HUES48 (cell line): Measurements from ENCODE around the gene PREX1.

Experiments used
- H3K27ac ChIP-seq: one replicate; pipeline ENCODE4 v1.7.0; 2013; ENCODE audit warnings: low read depth, low read length, inconsistent platforms
- H3K27me3 ChIP-seq: 2 replicates; pipeline ENCODE4 v1.6.1; 2013; ENCODE audit warnings: mild to moderate bottlenecking, low read length; ENCODE audit not compliant: control insufficient read depth, insufficient read depth
- H3K36me3 ChIP-seq: 2 replicates; pipeline ENCODE4 v1.6.1; 2013; ENCODE audit warnings: low read length; ENCODE audit not compliant: control insufficient read depth, insufficient read depth
- H3K4me1 ChIP-seq: 2 replicates; pipeline ENCODE4 v1.6.1; 2013; ENCODE audit warnings: mild to moderate bottlenecking, low read length; ENCODE audit not compliant: control insufficient read depth, insufficient read depth
- H3K4me3 ChIP-seq: 2 replicates; pipeline ENCODE4 v1.5.1; 2013; ENCODE audit warnings: mild to moderate bottlenecking, low read depth, low read length
- H3K9ac ChIP-seq: 2 replicates; pipeline ENCODE4 v1.6.1; 2013; ENCODE audit warnings: mild to moderate bottlenecking, low read depth, low read length, moderate library complexity
- H3K9me3 ChIP-seq: 2 replicates; pipeline ENCODE4 v1.6.1; 2013; ENCODE audit warnings: low read length; ENCODE audit not compliant: control insufficient read depth, insufficient read depth

The PREX1 gene

GRCh38 chr20:48711044-48711428 is 116.8 kb downstream of the PREX1 start:
- H3K27ac ChIP-seq: no peak overlapping the region
- H3K9me3 ChIP-seq: no peaks in the 10 kb centered on the region
- H3K4me1 ChIP-seq: no peaks in the 10 kb centered on the region
- no peak overlapping the region for H3K9ac ChIP-seq
- no peak overlapping the region for H3K4me3 ChIP-seq
- H3K27me3 ChIP-seq: no peaks in the 10 kb centered on the region
- no peaks in the 10 kb centered on the region for H3K36me3 ChIP-seq

GRCh38 chr20:48710341-48711043 is 117.3 kb downstream of the PREX1 start:
- H3K4me3 ChIP-seq: no peak overlapping the region
- H3K27ac ChIP-seq: no peak overlapping the region

DNA sequence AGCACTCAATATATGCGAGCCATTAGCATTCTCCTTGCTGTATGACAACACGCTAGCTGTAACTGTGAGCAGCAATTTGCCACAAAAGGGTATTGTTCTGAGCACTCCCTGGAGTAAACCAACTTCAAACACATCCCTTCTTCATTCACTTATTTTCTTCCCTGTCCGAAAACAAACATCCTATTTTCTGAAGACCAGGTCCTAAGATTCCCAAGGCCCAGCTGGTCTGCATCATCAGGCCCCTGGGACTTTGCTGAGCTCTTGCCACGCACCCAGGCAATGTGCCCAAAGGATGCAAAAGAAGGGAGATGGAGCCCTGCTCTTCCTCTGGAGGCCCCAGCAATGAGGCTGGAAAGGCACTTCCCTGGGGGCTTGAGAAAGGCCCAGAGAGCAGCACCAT is 118.1 kb downstream of the PREX1 start:
- no peak overlapping the region for H3K27ac ChIP-seq
- H3K9ac ChIP-seq: no peak overlapping the region
- no peaks in the 10 kb centered on the region for H3K27me3 ChIP-seq
- no peaks in the 10 kb centered on the region for H3K9me3 ChIP-seq
- H3K4me1 ChIP-seq: no peaks in the 10 kb centered on the region
- no peaks in the 10 kb centered on the region for H3K36me3 ChIP-seq
- no peak overlapping the region for H3K4me3 ChIP-seq

More at GRCh38 chr20:48710341-48711043, 117.3 kb downstream of the PREX1 start:
- H3K9ac ChIP-seq: no peak overlapping the region
- H3K36me3 ChIP-seq: no peaks in the 10 kb centered on the region
- no peaks in the 10 kb centered on the region for H3K4me1 ChIP-seq
- H3K9me3 ChIP-seq: no peaks in the 10 kb centered on the region
- no peaks in the 10 kb centered on the region for H3K27me3 ChIP-seq

GRCh38 chr20:48709058-48709691 is 118.6 kb downstream of the PREX1 start:
- H3K9me3 ChIP-seq: no peaks in the 10 kb centered on the region
- H3K9ac ChIP-seq: no peak overlapping the region
- H3K4me3 ChIP-seq: no peak overlapping the region
- H3K4me1 ChIP-seq: no peaks in the 10 kb centered on the region
- no peaks in the 10 kb centered on the region for H3K36me3 ChIP-seq
- no peaks in the 10 kb centered on the region for H3K27me3 ChIP-seq
- H3K27ac ChIP-seq: no peak overlapping the region

GRCh38 chr20:48708630-48709029 is 119.2 kb downstream of the PREX1 start:
- H3K27me3 ChIP-seq: no peaks in the 10 kb centered on the region
- no peak overlapping the region for H3K9ac ChIP-seq
- H3K27ac ChIP-seq: no peak overlapping the region
- H3K4me1 ChIP-seq: no peaks in the 10 kb centered on the region
- no peaks in the 10 kb centered on the region for H3K36me3 ChIP-seq
- no peak overlapping the region for H3K4me3 ChIP-seq
- H3K9me3 ChIP-seq: no peaks in the 10 kb centered on the region

GRCh38 chr20:48708116-48708515 is 119.7 kb downstream of the PREX1 start:
- Histone ChIP-seq H3K9me3 (no peaks in the 10 kb centered on the region), H3K27me3 (no peaks in the 10 kb centered on the region), H3K9ac (no peak overlapping the region), H3K36me3 (no peaks in the 10 kb centered on the region), H3K4me3 (no peak overlapping the region), H3K27ac (no peak overlapping the region), H3K4me1 (no peaks in the 10 kb centered on the region)

GRCh38 chr20:48706710-48707365 is 121.0 kb downstream of the PREX1 start:
- Histone ChIP-seq H3K4me3 (no peak overlapping the region), H3K9ac (no peak overlapping the region), H3K27ac (no peak overlapping the region), H3K36me3 (no peaks in the 10 kb centered on the region), H3K27me3 (no peaks in the 10 kb centered on the region), H3K4me1 (no peaks in the 10 kb centered on the region), H3K9me3 (no peaks in the 10 kb centered on the region)

GRCh38 chr20:48706116-48706656 is 121.6 kb downstream of the PREX1 start:
- H3K27ac ChIP-seq: no peak overlapping the region
- H3K4me1 ChIP-seq: no peaks in the 10 kb centered on the region
- no peaks in the 10 kb centered on the region for H3K36me3 ChIP-seq

DNA sequence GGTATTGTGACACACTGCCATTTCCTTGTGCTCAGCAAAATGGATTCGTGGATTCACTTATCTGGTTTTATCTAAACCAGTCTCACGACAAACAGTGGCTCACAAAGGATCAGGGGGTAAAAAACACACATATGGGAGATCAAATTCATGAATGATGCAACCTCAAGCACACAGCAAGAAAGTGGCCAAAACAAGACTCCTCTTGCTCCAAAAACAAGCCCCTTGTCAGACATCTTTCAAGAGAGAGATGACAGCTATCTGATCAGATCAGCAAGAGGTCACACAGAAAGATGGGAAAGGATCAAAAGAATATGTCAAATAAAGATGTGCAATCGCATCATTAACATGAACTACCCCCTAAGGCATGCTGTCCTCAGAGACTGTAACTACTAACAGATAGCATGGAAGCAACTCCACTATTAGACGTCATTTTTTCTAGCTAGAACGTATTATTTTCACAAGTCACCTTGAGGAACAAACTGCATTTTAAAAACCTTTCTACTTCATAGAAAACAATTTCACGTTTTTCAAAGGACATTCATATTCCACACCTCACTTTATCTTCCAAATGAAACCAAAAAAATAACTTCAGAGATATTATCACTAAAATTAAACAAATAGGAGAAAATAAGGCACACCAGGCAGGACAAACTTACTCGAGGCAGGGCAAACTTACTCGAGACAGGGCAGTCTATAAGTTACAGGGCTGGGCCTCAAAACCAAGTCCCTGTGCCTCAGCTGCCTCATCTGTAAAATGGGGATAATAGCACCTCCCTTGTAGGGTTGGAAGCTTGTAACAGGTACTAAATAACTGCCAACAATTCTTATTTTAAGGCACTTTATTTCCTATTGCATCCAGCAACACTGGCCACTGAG is 122.3 kb downstream of the PREX1 start:
- H3K27me3 ChIP-seq: no peaks in the 10 kb centered on the region
- H3K9ac ChIP-seq: no peak overlapping the region
- H3K9me3 ChIP-seq: no peaks in the 10 kb centered on the region
- H3K27ac ChIP-seq: no peak overlapping the region
- no peak overlapping the region for H3K4me3 ChIP-seq
- H3K4me1 ChIP-seq: no peaks in the 10 kb centered on the region
- no peaks in the 10 kb centered on the region for H3K36me3 ChIP-seq

More at GRCh38 chr20:48706116-48706656, 121.6 kb downstream of the PREX1 start:
- no peaks in the 10 kb centered on the region for H3K9me3 ChIP-seq
- no peaks in the 10 kb centered on the region for H3K27me3 ChIP-seq
- H3K9ac ChIP-seq: no peak overlapping the region
- H3K4me3 ChIP-seq: no peak overlapping the region

GRCh38 chr20:48704761-48705160 is 123.0 kb downstream of the PREX1 start:
- no peaks in the 10 kb centered on the region for H3K36me3 ChIP-seq
- H3K27ac ChIP-seq: no peak overlapping the region
- H3K27me3 ChIP-seq: no peaks in the 10 kb centered on the region
- no peak overlapping the region for H3K4me3 ChIP-seq
- H3K9me3 ChIP-seq: no peaks in the 10 kb centered on the region
- H3K9ac ChIP-seq: no peak overlapping the region
- H3K4me1 ChIP-seq: no peaks in the 10 kb centered on the region
